Suprapubic skin (tissue), 4 donors: Measurements from ENCODE around the gene PPP1R14C. TPM values are rescaled to one million over a fixed set of nuclear protein-coding genes. Genes with fewer than 3 reads are reported as not detected.

ENCODE experiments used
- DNase-seq, 2 donors: peaks; one replicate each; pipeline ENCODE4 v3.0.0-alpha.2; 2019; ENCODE audit warnings: low spot score in 2 of 2
- H3K27ac ChIP-seq: fragments of 200-600 bp; sonication (generic); one replicate; pipeline ENCODE4 v1.5.1; 2019
- H3K27me3 ChIP-seq: fragments of 200-600 bp; sonication (generic); one replicate; pipeline ENCODE4 v1.5.1; 2019
- H3K36me3 ChIP-seq: fragments of 200-600 bp; sonication (generic); one replicate; pipeline ENCODE4 v1.5.1; 2019
- H3K4me1 ChIP-seq: fragments of 200-600 bp; sonication (generic); one replicate; pipeline ENCODE4 v1.5.1; 2019
- H3K4me3 ChIP-seq: fragments of 200-600 bp; sonication (generic); one replicate; pipeline ENCODE4 v1.5.1; 2019; ENCODE audit warnings: mild to moderate bottlenecking
- H3K9me3 ChIP-seq: fragments of 200-600 bp; sonication (generic); one replicate; pipeline ENCODE4 v1.5.1; 2019
- CTCF ChIP-seq, 2 donors: fragments of 200-600 bp in 1 of 2; fragments of 450-650 bp in 1 of 2; sonication (generic) in 1 of 2; IDR thresholded peaks; one replicate each; pipeline ENCODE4 v1.5.1; 2016 to 2019; ENCODE audit warnings: antibody characterized with exemption in 2 of 2, mild to moderate bottlenecking in 1 of 2, moderate library complexity in 1 of 2
- EP300 ChIP-seq: sonication (generic); formaldehyde crosslinking; IDR thresholded peaks from one replicate; pipeline ENCODE4 v1.6.1; 2017; ENCODE audit warnings: antibody characterized with exemption
- POLR2A ChIP-seq, 2 donors: fragments of 450-650 bp; IDR thresholded peaks; one replicate each; pipeline ENCODE4 v1.6.1; 2017; ENCODE audit warnings: antibody characterized with exemption in 2 of 2, mild to moderate bottlenecking in 2 of 2, moderate library complexity in 2 of 2
- POLR2AphosphoS5 ChIP-seq, 3 donors: sonication (generic); formaldehyde crosslinking; IDR thresholded peaks; one replicate each; pipeline ENCODE4 v1.6.1; 2017; ENCODE audit warnings: antibody characterized with exemption in 3 of 3
- WGBS: methylation state at CpG from one replicate; pipeline ENCODE4 v1.1.5; 2018; 5-methylcytosine and 5-hydroxymethylcytosine counted together
- total RNA-seq, 4 donors: library from RNA; depleted of rRNA; stranded (reverse); fragments of >200 nt; gene quantifications; one replicate each; pipeline ENCODE4 v1.1.0, GENCODE V29; 2016

PPP1R14C gene
- total RNA-seq, 4 donors from 2014 or later: 44.3 to 104 (median 88.8) TPM

- Histone ChIP-seq H3K36me3 (no peaks in the 10 kb centered on the region), H3K27ac (no peak overlapping the region), H3K27me3 (no peaks in the 10 kb centered on the region), H3K4me1 (peaks cover 34% of the 10 kb centered on the region), H3K9me3 (no peaks in the 10 kb centered on the region), H3K4me3 (no peak overlapping the region)
- peak in 1 of 2 donors; percentile 9 for DNase-seq
- 86% methylated on average over 10 of the region's 10 CpGs for WGBS
- TF ChIP-seq CTCF (IDR thresholded peaks at IDR 0.05) (no peak), POLR2AphosphoS5 (IDR thresholded peaks at IDR 0.05) (no peak), EP300 (no peak), POLR2A (IDR thresholded peaks at IDR 0.05) (no peak)
Observed at GRCh38 chr6:150291968-150292710, 149.3 kb downstream of the PPP1R14C start.

GRCh38 chr6:150293019-150293418, 150.2 kb downstream of the PPP1R14C start:
- Histone ChIP-seq H3K4me1 (peaks cover 34% of the 10 kb centered on the region), H3K4me3 (no peak overlapping the region), H3K36me3 (no peaks in the 10 kb centered on the region), H3K9me3 (peaks cover 6% of the 10 kb centered on the region), H3K27ac (no peak overlapping the region), H3K27me3 (no peaks in the 10 kb centered on the region)
- 96% methylated on average over 1 of the region's 1 CpG for WGBS
- no peak for TF ChIP-seq POLR2A (IDR thresholded peaks at IDR 0.05)
- no peak for TF ChIP-seq POLR2AphosphoS5 (IDR thresholded peaks at IDR 0.05)
- no peak for TF ChIP-seq CTCF (IDR thresholded peaks at IDR 0.05)
- no peak for TF ChIP-seq EP300
- DNase-seq: no peak

GRCh38 chr6:150293423-150294173, 150.8 kb downstream of the PPP1R14C start:
- Histone ChIP-seq H3K4me3 (no peak overlapping the region), H3K27me3 (no peaks in the 10 kb centered on the region), H3K27ac (peak overlapping the region; percentile 40), H3K4me1 (peaks cover 34% of the 10 kb centered on the region), H3K9me3 (peaks cover 9% of the 10 kb centered on the region), H3K36me3 (no peaks in the 10 kb centered on the region)
- no peak for DNase-seq
- TF ChIP-seq CTCF (IDR thresholded peaks at IDR 0.05) (no peak), EP300 (no peak), POLR2A (IDR thresholded peaks at IDR 0.05) (no peak), POLR2AphosphoS5 (IDR thresholded peaks at IDR 0.05) (no peak)
- WGBS: 11% methylated on average over 2 of the region's 2 CpGs

GRCh38 chr6:150296890-150297289, 154.0 kb downstream of the PPP1R14C start:
- no peak overlapping the region for H3K4me3 ChIP-seq
- no peaks in the 10 kb centered on the region for H3K36me3 ChIP-seq
- WGBS: 95% methylated on average over 2 of the region's 2 CpGs
- H3K27me3 ChIP-seq: no peaks in the 10 kb centered on the region
- DNase-seq: no peak
- TF ChIP-seq POLR2AphosphoS5 (IDR thresholded peaks at IDR 0.05): no peak
- TF ChIP-seq EP300: no peak
- peaks cover 9% of the 10 kb centered on the region for H3K9me3 ChIP-seq
- no peak overlapping the region for H3K27ac ChIP-seq
- H3K4me1 ChIP-seq: peaks cover 27% of the 10 kb centered on the region

- TF ChIP-seq POLR2A (IDR thresholded peaks at IDR 0.05) (no peak), EP300 (no peak), CTCF (IDR thresholded peaks at IDR 0.05) (no peak), POLR2AphosphoS5 (IDR thresholded peaks at IDR 0.05) (no peak)
- WGBS: 84% methylated on average over 3 of the region's 3 CpGs
- Histone ChIP-seq H3K27ac (peak overlapping the region; percentile 58), H3K36me3 (no peaks in the 10 kb centered on the region), H3K4me3 (no peak overlapping the region), H3K27me3 (no peaks in the 10 kb centered on the region), H3K4me1 (peaks cover 30% of the 10 kb centered on the region), H3K9me3 (peaks cover 9% of the 10 kb centered on the region)
- no peak for DNase-seq
Observed at GRCh38 chr6:150297327-150298029, 154.6 kb downstream of the PPP1R14C start.
